ENCODE results near the gene C3orf33.

C3orf33 gene

DNA sequence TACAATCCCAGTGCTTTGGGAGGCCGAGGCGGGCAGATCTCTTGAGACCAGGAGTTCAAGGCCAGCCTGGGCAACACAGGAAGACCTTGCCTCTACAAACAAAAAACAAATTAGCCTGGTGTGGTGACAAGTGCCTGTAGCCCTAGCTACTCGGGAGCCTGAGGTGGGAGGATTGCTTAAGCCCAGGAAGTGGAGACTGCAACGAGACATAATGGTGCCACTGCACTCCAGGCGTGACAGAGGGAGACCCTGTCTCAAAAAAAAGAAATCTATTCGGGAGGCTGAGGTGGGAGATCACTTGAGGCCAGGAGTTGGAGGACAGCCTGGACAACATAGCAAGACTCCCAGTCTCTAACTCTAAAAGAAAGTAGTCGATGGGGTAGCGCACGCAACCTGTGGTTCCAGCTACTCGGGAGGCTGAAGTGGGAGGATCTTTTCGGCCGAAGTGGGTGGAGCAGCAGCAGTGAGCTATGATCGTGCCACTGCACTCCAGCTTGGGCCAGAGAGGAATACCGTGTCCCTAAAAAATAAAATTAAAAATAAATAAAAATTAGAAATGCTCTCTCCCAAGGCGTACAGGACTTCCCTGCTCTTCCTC is 775 bp downstream of the C3orf33 start:
- peak; percentile 79 for ATAC-seq
- TF ChIP-seq ZNF565 (CRISPR knock-in tag; conservative IDR thresholded peaks at IDR 0.05; ENCODE audit: low read depth) (no peak), ZNF8 (CRISPR knock-in tag; IDR thresholded peaks at IDR 0.05) (no peak), ESRRG (CRISPR knock-in tag; IDR thresholded peaks at IDR 0.05) (no peak), ZFP30 (CRISPR knock-in tag; IDR thresholded peaks at IDR 0.05) (no peak), RARB (CRISPR knock-in tag; IDR thresholded peaks at IDR 0.05) (no peak), CSDC2 (CRISPR knock-in tag; IDR thresholded peaks at IDR 0.05) (no peak), BACH2 (CRISPR knock-in tag; IDR thresholded peaks at IDR 0.05; ENCODE audit: borderline replicate concordance) (no peak), GLIS3 (CRISPR knock-in tag; IDR thresholded peaks at IDR 0.05) (no peak), PPARA (CRISPR knock-in tag; IDR thresholded peaks at IDR 0.05; ENCODE audit: borderline replicate concordance) (no peak), SNAI2 (CRISPR knock-in tag; IDR thresholded peaks at IDR 0.05) (no peak), OSR1 (CRISPR knock-in tag; IDR thresholded peaks at IDR 0.05) (no peak), ZFP3 (CRISPR knock-in tag; IDR thresholded peaks at IDR 0.05) (no peak), ZNF70 (CRISPR knock-in tag; IDR thresholded peaks at IDR 0.05) (no peak)
- TF ChIP-seq, protein P1, sequence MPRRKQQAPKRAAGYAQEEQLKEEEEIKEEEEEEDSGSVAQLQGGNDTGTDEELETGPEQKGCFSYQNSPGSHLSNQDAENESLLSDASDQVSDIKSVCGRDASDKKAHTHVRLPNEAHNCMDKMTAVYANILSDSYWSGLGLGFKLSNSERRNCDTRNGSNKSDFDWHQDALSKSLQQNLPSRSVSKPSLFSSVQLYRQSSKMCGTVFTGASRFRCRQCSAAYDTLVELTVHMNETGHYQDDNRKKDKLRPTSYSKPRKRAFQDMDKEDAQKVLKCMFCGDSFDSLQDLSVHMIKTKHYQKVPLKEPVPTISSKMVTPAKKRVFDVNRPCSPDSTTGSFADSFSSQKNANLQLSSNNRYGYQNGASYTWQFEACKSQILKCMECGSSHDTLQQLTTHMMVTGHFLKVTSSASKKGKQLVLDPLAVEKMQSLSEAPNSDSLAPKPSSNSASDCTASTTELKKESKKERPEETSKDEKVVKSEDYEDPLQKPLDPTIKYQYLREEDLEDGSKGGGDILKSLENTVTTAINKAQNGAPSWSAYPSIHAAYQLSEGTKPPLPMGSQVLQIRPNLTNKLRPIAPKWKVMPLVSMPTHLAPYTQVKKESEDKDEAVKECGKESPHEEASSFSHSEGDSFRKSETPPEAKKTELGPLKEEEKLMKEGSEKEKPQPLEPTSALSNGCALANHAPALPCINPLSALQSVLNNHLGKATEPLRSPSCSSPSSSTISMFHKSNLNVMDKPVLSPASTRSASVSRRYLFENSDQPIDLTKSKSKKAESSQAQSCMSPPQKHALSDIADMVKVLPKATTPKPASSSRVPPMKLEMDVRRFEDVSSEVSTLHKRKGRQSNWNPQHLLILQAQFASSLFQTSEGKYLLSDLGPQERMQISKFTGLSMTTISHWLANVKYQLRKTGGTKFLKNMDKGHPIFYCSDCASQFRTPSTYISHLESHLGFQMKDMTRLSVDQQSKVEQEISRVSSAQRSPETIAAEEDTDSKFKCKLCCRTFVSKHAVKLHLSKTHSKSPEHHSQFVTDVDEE (CRISPR knock-in tag; IDR thresholded peaks at IDR 0.05): no peak
- TF ChIP-seq, protein P2, sequence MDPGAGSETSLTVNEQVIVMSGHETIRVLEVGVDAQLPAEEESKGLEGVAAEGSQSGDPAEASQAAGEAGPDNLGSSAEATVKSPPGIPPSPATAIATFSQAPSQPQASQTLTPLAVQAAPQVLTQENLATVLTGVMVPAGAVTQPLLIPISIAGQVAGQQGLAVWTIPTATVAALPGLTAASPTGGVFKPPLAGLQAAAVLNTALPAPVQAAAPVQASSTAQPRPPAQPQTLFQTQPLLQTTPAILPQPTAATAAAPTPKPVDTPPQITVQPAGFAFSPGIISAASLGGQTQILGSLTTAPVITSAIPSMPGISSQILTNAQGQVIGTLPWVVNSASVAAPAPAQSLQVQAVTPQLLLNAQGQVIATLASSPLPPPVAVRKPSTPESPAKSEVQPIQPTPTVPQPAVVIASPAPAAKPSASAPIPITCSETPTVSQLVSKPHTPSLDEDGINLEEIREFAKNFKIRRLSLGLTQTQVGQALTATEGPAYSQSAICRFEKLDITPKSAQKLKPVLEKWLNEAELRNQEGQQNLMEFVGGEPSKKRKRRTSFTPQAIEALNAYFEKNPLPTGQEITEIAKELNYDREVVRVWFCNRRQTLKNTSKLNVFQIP (CRISPR knock-in tag; IDR thresholded peaks at IDR 0.05; ENCODE audit: borderline replicate concordance, low read depth): no peak
- TF ChIP-seq, protein P3, sequence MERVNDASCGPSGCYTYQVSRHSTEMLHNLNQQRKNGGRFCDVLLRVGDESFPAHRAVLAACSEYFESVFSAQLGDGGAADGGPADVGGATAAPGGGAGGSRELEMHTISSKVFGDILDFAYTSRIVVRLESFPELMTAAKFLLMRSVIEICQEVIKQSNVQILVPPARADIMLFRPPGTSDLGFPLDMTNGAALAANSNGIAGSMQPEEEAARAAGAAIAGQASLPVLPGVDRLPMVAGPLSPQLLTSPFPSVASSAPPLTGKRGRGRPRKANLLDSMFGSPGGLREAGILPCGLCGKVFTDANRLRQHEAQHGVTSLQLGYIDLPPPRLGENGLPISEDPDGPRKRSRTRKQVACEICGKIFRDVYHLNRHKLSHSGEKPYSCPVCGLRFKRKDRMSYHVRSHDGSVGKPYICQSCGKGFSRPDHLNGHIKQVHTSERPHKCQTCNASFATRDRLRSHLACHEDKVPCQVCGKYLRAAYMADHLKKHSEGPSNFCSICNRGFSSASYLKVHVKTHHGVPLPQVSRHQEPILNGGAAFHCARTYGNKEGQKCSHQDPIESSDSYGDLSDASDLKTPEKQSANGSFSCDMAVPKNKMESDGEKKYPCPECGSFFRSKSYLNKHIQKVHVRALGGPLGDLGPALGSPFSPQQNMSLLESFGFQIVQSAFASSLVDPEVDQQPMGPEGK (CRISPR knock-in tag; IDR thresholded peaks at IDR 0.05; ENCODE audit: borderline replicate concordance): no peak
- TF ChIP-seq, protein P4, sequence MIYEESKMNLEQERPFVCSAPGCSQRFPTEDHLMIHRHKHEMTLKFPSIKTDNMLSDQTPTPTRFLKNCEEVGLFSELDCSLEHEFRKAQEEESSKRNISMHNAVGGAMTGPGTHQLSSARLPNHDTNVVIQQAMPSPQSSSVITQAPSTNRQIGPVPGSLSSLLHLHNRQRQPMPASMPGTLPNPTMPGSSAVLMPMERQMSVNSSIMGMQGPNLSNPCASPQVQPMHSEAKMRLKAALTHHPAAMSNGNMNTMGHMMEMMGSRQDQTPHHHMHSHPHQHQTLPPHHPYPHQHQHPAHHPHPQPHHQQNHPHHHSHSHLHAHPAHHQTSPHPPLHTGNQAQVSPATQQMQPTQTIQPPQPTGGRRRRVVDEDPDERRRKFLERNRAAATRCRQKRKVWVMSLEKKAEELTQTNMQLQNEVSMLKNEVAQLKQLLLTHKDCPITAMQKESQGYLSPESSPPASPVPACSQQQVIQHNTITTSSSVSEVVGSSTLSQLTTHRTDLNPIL (CRISPR knock-in tag; IDR thresholded peaks at IDR 0.05; ENCODE audit: low read depth): no peak

DNA sequence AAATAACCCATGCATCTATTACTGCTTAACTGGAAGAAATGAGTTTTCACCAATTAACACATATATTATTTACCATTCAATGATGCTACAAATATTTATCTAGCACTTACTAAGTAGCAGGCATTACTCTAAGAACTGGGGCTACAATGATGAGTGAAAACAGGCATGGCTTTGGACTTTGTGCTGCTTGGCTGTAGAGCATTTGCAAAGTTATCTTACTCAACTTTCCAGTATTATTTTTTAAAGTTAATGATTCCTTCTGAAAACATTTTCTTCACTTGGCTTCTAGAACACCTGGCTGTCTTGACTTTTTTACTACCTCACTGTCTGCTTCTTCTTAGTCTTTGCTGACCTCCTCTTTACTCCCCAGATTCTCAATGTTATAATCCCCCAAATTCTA is 1.8 kb downstream of the C3orf33 start:
- ATAC-seq: no peak
- no peak for TF ChIP-seq SNAI2 (CRISPR knock-in tag; IDR thresholded peaks at IDR 0.05)
- no peak for TF ChIP-seq ZNF70 (CRISPR knock-in tag; IDR thresholded peaks at IDR 0.05)
- TF ChIP-seq, protein P2 (CRISPR knock-in tag; IDR thresholded peaks at IDR 0.05; ENCODE audit: borderline replicate concordance, low read depth): no peak
- TF ChIP-seq, protein P3 (CRISPR knock-in tag; IDR thresholded peaks at IDR 0.05; ENCODE audit: borderline replicate concordance): no peak
- TF ChIP-seq RARB (CRISPR knock-in tag; IDR thresholded peaks at IDR 0.05): no peak
- TF ChIP-seq ESRRG (CRISPR knock-in tag; IDR thresholded peaks at IDR 0.05): no peak
- no peak for TF ChIP-seq ZNF565 (CRISPR knock-in tag; conservative IDR thresholded peaks at IDR 0.05; ENCODE audit: low read depth)
- no peak for TF ChIP-seq GLIS3 (CRISPR knock-in tag; IDR thresholded peaks at IDR 0.05)
- TF ChIP-seq BACH2 (CRISPR knock-in tag; IDR thresholded peaks at IDR 0.05; ENCODE audit: borderline replicate concordance): no peak
- no peak for TF ChIP-seq PPARA (CRISPR knock-in tag; IDR thresholded peaks at IDR 0.05; ENCODE audit: borderline replicate concordance)
- TF ChIP-seq, protein P4 (CRISPR knock-in tag; IDR thresholded peaks at IDR 0.05; ENCODE audit: low read depth): no peak
- no peak for TF ChIP-seq ZNF8 (CRISPR knock-in tag; IDR thresholded peaks at IDR 0.05)
- no peak for TF ChIP-seq ZC3H10 (CRISPR knock-in tag; IDR thresholded peaks at IDR 0.05)
- no peak for TF ChIP-seq ZFP3 (CRISPR knock-in tag; IDR thresholded peaks at IDR 0.05)
- TF ChIP-seq, protein P1 (CRISPR knock-in tag; IDR thresholded peaks at IDR 0.05): no peak
- TF ChIP-seq ARNTL (CRISPR knock-in tag; IDR thresholded peaks at IDR 0.05; ENCODE audit: borderline replicate concordance, low read depth): no peak
- no peak for TF ChIP-seq ISL1 (CRISPR knock-in tag; IDR thresholded peaks at IDR 0.05)
- no peak for TF ChIP-seq OSR1 (CRISPR knock-in tag; IDR thresholded peaks at IDR 0.05)
- TF ChIP-seq TCF4 (CRISPR knock-in tag; IDR thresholded peaks at IDR 0.05; ENCODE audit: borderline replicate concordance): no peak
